ENCODE data around the gene ZNF441.

The ZNF441 gene

GRCh38 chr19:11781295-11782057 is 14.7 kb downstream of the ZNF441 start:
- H3K4me3 ChIP-seq (ENCODE audit: low read depth, low read length), result no peak overlapping the region
- no peak for DNase-seq (ENCODE audit: low read depth)
- TF ChIP-seq CTCF (IDR thresholded peaks at IDR 0.05; ENCODE audit: low read depth, low read length), result no peak
- no peak for TF ChIP-seq MYC (IDR thresholded peaks at IDR 0.05; ENCODE audit: low read depth, low read length)
- TF ChIP-seq MAX (IDR thresholded peaks at IDR 0.05; ENCODE audit: low read depth, low read length), result no peak
- TF ChIP-seq POLR2A (IDR thresholded peaks at IDR 0.05; ENCODE audit: extremely low read depth, insufficient read length), result no peak

- no peak overlapping the region for H3K4me3 ChIP-seq (ENCODE audit: low read depth, low read length)
- TF ChIP-seq CTCF (IDR thresholded peaks at IDR 0.05; ENCODE audit: low read depth, low read length) (no peak), MYC (IDR thresholded peaks at IDR 0.05; ENCODE audit: low read depth, low read length) (no peak), POLR2A (IDR thresholded peaks at IDR 0.05; ENCODE audit: extremely low read depth, insufficient read length) (no peak), MAX (IDR thresholded peaks at IDR 0.05; ENCODE audit: low read depth, low read length) (no peak)
- no peak for DNase-seq (ENCODE audit: low read depth)
Observed at GRCh38 chr19:11783767-11784166, 17.0 kb downstream of the ZNF441 start.

GRCh38 chr19:11784356-11784755 is 17.6 kb downstream of the ZNF441 start:
- no peak for DNase-seq (ENCODE audit: low read depth)
- TF ChIP-seq MAX (IDR thresholded peaks at IDR 0.05; ENCODE audit: low read depth, low read length), result no peak
- no peak overlapping the region for H3K4me3 ChIP-seq (ENCODE audit: low read depth, low read length)

- TF ChIP-seq CTCF (IDR thresholded peaks at IDR 0.05; ENCODE audit: low read depth, low read length), result no peak
Observed at GRCh38 chr19:11787536-11787935, 20.7 kb downstream of the ZNF441 start.

GRCh38 chr19:11792942-11793341 is 26.1 kb downstream of the ZNF441 start:
- H3K4me3 ChIP-seq (ENCODE audit: low read depth, low read length), result no peak overlapping the region
- DNase-seq (ENCODE audit: low read depth), result no peak

More at GRCh38 chr19:11787536-11787935, 20.7 kb downstream of the ZNF441 start:
- H3K4me3 ChIP-seq (ENCODE audit: low read depth, low read length), result no peak overlapping the region
- DNase-seq (ENCODE audit: low read depth), result no peak

More at GRCh38 chr19:11792942-11793341, 26.1 kb downstream of the ZNF441 start:
- no peak for TF ChIP-seq MAX (IDR thresholded peaks at IDR 0.05; ENCODE audit: low read depth, low read length)
- no peak for TF ChIP-seq MYC (IDR thresholded peaks at IDR 0.05; ENCODE audit: low read depth, low read length)
- no peak for TF ChIP-seq POLR2A (IDR thresholded peaks at IDR 0.05; ENCODE audit: extremely low read depth, insufficient read length)
- TF ChIP-seq CTCF (IDR thresholded peaks at IDR 0.05; ENCODE audit: low read depth, low read length), result no peak

Data from NB4 (cell line).